ENCODE data around the gene ALG14. TPM values are rescaled to one million over a fixed set of nuclear protein-coding genes. Genes with fewer than 3 reads are reported as not detected.

The ALG14 gene
- total RNA-seq, 1 donor from 2014 or later, result 0.49 TPM

DNA sequence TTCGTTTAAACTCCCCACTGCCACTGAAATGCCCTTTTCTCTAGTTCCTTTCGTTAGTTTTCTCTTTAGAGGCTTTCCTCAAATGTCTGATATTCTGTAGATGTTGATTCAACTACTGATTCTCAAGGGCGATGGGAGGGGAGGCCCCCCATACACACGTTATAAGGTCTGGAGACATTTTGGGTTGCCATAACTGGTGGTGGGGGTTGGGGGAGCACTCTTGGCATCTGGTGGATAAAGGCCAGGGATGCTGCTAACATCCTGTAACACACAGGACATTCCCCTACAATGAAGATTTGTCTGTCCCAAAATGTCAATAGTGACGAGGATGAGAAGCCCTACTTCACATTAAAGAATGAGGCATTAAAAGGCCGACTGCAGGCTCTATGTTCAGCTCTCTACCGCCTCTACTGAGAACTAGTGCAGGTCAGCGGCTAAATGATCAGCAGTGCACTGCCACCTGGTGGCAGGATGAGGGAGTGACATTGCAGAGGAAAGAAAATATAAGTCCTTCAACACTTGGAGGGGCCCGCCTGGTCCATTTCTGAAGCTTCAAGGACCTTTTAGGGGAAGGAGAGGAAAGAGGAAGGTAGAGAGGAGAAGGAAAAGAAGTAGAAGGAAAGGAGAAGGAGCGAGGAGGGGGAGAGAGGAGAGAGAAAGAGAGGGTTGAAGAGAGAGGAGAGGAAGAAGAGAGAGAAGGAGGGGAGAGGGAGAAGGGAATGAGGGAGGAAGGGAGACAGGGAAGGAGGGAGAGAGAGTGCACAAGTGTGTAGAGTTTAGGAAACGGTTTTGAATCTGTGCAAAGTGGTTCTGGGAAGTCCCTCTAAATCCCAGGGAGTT is 29.4 kb downstream of the ALG14 start:
- peaks cover 1% of the 10 kb centered on the region for H3K4me1 Mint-ChIP-seq
- Histone ChIP-seq H3K4me1 (peaks cover 7% of the 10 kb centered on the region), H3F3A (ENCODE audit: low read depth) (peaks cover 4% of the 10 kb centered on the region), H3K79me2 (ENCODE audit: low read depth) (no peaks in the 10 kb centered on the region), H3K9me3 (ENCODE audit: low read depth) (no peaks in the 10 kb centered on the region), H3K36me3 (no peaks in the 10 kb centered on the region), H4K20me1 (ENCODE audit: low read depth) (no peaks in the 10 kb centered on the region), H3K27ac (no peak overlapping the region), H3K4me3 (no peak overlapping the region), H3K4me2 (no peak overlapping the region), H2AFZ (replicated peaks) (peak overlapping the region; percentile 65), H3K27me3 (no peaks in the 10 kb centered on the region), H3K9ac (no peak overlapping the region)
- no peaks in the 10 kb centered on the region for H3K36me3 Mint-ChIP-seq
- no peaks in the 10 kb centered on the region for H3K27me3 Mint-ChIP-seq (ENCODE audit: insufficient read depth, low read depth)
- H3K27ac Mint-ChIP-seq, result no peak overlapping the region
- TF ChIP-seq, protein P1, sequence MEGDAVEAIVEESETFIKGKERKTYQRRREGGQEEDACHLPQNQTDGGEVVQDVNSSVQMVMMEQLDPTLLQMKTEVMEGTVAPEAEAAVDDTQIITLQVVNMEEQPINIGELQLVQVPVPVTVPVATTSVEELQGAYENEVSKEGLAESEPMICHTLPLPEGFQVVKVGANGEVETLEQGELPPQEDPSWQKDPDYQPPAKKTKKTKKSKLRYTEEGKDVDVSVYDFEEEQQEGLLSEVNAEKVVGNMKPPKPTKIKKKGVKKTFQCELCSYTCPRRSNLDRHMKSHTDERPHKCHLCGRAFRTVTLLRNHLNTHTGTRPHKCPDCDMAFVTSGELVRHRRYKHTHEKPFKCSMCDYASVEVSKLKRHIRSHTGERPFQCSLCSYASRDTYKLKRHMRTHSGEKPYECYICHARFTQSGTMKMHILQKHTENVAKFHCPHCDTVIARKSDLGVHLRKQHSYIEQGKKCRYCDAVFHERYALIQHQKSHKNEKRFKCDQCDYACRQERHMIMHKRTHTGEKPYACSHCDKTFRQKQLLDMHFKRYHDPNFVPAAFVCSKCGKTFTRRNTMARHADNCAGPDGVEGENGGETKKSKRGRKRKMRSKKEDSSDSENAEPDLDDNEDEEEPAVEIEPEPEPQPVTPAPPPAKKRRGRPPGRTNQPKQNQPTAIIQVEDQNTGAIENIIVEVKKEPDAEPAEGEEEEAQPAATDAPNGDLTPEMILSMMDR (IDR thresholded peaks at IDR 0.05), result peak; percentile 100
- TF ChIP-seq EZH2 (IDR thresholded peaks at IDR 0.05), result peak; percentile 51
- no peak for TF ChIP-seq EZH2phosphoT487 (IDR thresholded peaks at IDR 0.05)
- no peaks in the 10 kb centered on the region for H3K9me3 Mint-ChIP-seq
- H3K4me3 Mint-ChIP-seq, result no peak overlapping the region
- peak; percentile 90 for DNase-seq (ENCODE audit: low spot score)

GRCh38 chr1:95042286-95042685 is 30.5 kb downstream of the ALG14 start:
- no peaks in the 10 kb centered on the region for H3K36me3 Mint-ChIP-seq
- H3K4me1 Mint-ChIP-seq, result no peaks in the 10 kb centered on the region
- Histone ChIP-seq H3K36me3 (no peaks in the 10 kb centered on the region), H3F3A (ENCODE audit: low read depth) (peaks cover 4% of the 10 kb centered on the region), H3K27me3 (no peaks in the 10 kb centered on the region), H2AFZ (replicated peaks) (peak overlapping the region; percentile 39), H3K4me3 (no peak overlapping the region), H3K9ac (no peak overlapping the region), H3K4me1 (peaks cover 7% of the 10 kb centered on the region), H3K27ac (no peak overlapping the region), H3K79me2 (ENCODE audit: low read depth) (no peaks in the 10 kb centered on the region), H4K20me1 (ENCODE audit: low read depth) (no peaks in the 10 kb centered on the region), H3K4me2 (no peak overlapping the region), H3K9me3 (ENCODE audit: low read depth) (no peaks in the 10 kb centered on the region)
- DNase-seq (ENCODE audit: low spot score), result peak; percentile 4
- peaks cover under 1% of the 10 kb centered on the region for H3K27me3 Mint-ChIP-seq (ENCODE audit: insufficient read depth, low read depth)
- no peaks in the 10 kb centered on the region for H3K9me3 Mint-ChIP-seq
- no peak overlapping the region for H3K4me3 Mint-ChIP-seq
- H3K27ac Mint-ChIP-seq, result no peak overlapping the region
- TF ChIP-seq EZH2 (IDR thresholded peaks at IDR 0.05), result no peak
- no peak for TF ChIP-seq EZH2phosphoT487 (IDR thresholded peaks at IDR 0.05)

- no peaks in the 10 kb centered on the region for H3K4me1 Mint-ChIP-seq
- Histone ChIP-seq H3K27ac (no peak overlapping the region), H3K36me3 (no peaks in the 10 kb centered on the region), H3K9ac (no peak overlapping the region), H3F3A (ENCODE audit: low read depth) (peaks cover 4% of the 10 kb centered on the region), H3K4me1 (peaks cover 7% of the 10 kb centered on the region), H3K4me2 (no peak overlapping the region), H3K79me2 (ENCODE audit: low read depth) (no peaks in the 10 kb centered on the region), H3K9me3 (ENCODE audit: low read depth) (no peaks in the 10 kb centered on the region), H4K20me1 (ENCODE audit: low read depth) (no peaks in the 10 kb centered on the region), H3K27me3 (no peaks in the 10 kb centered on the region), H3K4me3 (no peak overlapping the region), H2AFZ (replicated peaks) (no peak overlapping the region)
- TF ChIP-seq, protein P1 (IDR thresholded peaks at IDR 0.05), result peak; percentile 60
- no peak for TF ChIP-seq EZH2phosphoT487 (IDR thresholded peaks at IDR 0.05)
- no peak for TF ChIP-seq EZH2 (IDR thresholded peaks at IDR 0.05)
- H3K9me3 Mint-ChIP-seq, result no peaks in the 10 kb centered on the region
- no peak overlapping the region for H3K4me3 Mint-ChIP-seq
- DNase-seq (ENCODE audit: low spot score), result peak; percentile 39
- no peaks in the 10 kb centered on the region for H3K36me3 Mint-ChIP-seq
- H3K27ac Mint-ChIP-seq, result no peak overlapping the region
- peaks cover 2% of the 10 kb centered on the region for H3K27me3 Mint-ChIP-seq (ENCODE audit: insufficient read depth, low read depth)
Observed at GRCh38 chr1:95041491-95042165, 31.1 kb downstream of the ALG14 start.

Measured in neural progenitor cell (in vitro differentiated cells).